Lung (tissue), 12 donors: ENCODE results near the gene NTM. TPM values are rescaled to one million over a fixed set of nuclear protein-coding genes. Genes with fewer than 3 reads are reported as not detected.

Experiments
- ATAC-seq: fragments of 200-7000 bp; cut with Tn5 transposase; one replicate; pipeline ENCODE4 v1.9.1; 2020; ENCODE audit warnings: moderate number of reproducible peaks; ENCODE audit not compliant: insufficient read depth, low FRiP score
- DNase-seq, 3 donors: peaks; one replicate each; pipeline ENCODE4 v3.0.0-alpha.2; 2013 to 2017
- H3K27ac ChIP-seq, 2 donors: one replicate each; pipeline ENCODE4 v1.5.1; 2013; ENCODE audit warnings: mild to moderate bottlenecking in 2 of 2, moderate library complexity in 2 of 2, control low read depth in 1 of 2, inconsistent platforms in 1 of 2, low read depth in 1 of 2, low read length in 1 of 2
- H3K27me3 ChIP-seq, 3 donors: one replicate each; pipeline ENCODE4 v1.5.1; 2013; ENCODE audit warnings: low read length in 2 of 3; ENCODE audit not compliant: control insufficient read depth in 3 of 3, insufficient read depth in 3 of 3
- H3K36me3 ChIP-seq, 4 donors: one replicate each; pipeline ENCODE4 v1.5.1; 2013; ENCODE audit warnings: low read length in 4 of 4, mild to moderate bottlenecking in 1 of 4, moderate library complexity in 1 of 4; ENCODE audit not compliant: control insufficient read depth in 4 of 4, insufficient read depth in 4 of 4
- H3K4me1 ChIP-seq, 5 donors: one replicate each; pipeline ENCODE4 v1.5.1; 2013; ENCODE audit warnings: low read length in 5 of 5, mild to moderate bottlenecking in 2 of 5, moderate library complexity in 1 of 5; ENCODE audit not compliant: control insufficient read depth in 5 of 5, insufficient read depth in 5 of 5
- H3K4me3 ChIP-seq: one replicate; pipeline ENCODE4 v1.5.1; 2013; ENCODE audit warnings: mild to moderate bottlenecking, control low read depth, moderate library complexity
- H3K9ac ChIP-seq, 2 donors: one replicate each; pipeline ENCODE4 v1.5.1; 2013; ENCODE audit warnings: low read length in 2 of 2, control low read depth in 1 of 2; ENCODE audit not compliant: insufficient read depth in 1 of 2
- H3K9me3 ChIP-seq, 4 donors: one replicate each; pipeline ENCODE4 v1.5.1; 2013; ENCODE audit warnings: low read length in 3 of 4, mild to moderate bottlenecking in 1 of 4, moderate library complexity in 1 of 4; ENCODE audit not compliant: control insufficient read depth in 4 of 4, insufficient read depth in 3 of 4
- CTCF ChIP-seq: IDR thresholded peaks from 2 replicates; pipeline ENCODE4 v1.5.1; 2012; ENCODE audit warnings: mild to moderate bottlenecking; ENCODE audit errors: control extremely low read depth, extremely low read depth
- WGBS, 2 donors: extraction: QIAGEN DNeasy Blood & Tissue Kit; methylation state at CpG; one replicate each; pipeline ENCODE4 v1.1.7; 2013; 5-methylcytosine and 5-hydroxymethylcytosine counted together
- polyA plus RNA-seq, 2 donors: library from polyadenylated mRNA; stranded (reverse); fragments of 200-250 nt; gene quantifications; one replicate each; pipeline ENCODE4 v1.2.1, GENCODE V29; 2013
- total RNA-seq, 2 donors: library from RNA; depleted of rRNA in 1 of 2; stranded (reverse); fragments of >200 nt in 1 of 2; gene quantifications; one replicate each; pipeline ENCODE4 v1.2.1, GENCODE V29; 2014 to 2021
- donor health status: control.
- donor health status: control.
- donor health status: Bipolar disorder and iron deficiency.
- donor health status: healthy.
- donor health status: DM: yes; HTN: yes; CAD: no.

The NTM gene
- total and polyA plus RNA-seq, 4 donors = 0.39 to 30.9 (median 7.2) TPM

GRCh38 chr11:132226522-132226921, 856.1 kb downstream of the NTM start:
- Histone ChIP-seq H3K36me3 (no peaks in the 10 kb centered on the region), H3K4me3 (no peak overlapping the region), H3K9me3 (peaks cover 0 to 1% (median 0%) of the 10 kb centered on the region in 4 donors), H3K27me3 (no peaks in the 10 kb centered on the region), H3K27ac (no peak overlapping the region), H3K4me1 (no peaks in the 10 kb centered on the region), H3K9ac (no peak overlapping the region)
- no peak for TF ChIP-seq CTCF
- DNase-seq (no peak), ATAC-seq (no peak)
- 92 to 94% methylated on average over 4 of the region's 4 CpGs for WGBS, 2 donors

GRCh38 chr11:132228746-132229325, 858.4 kb downstream of the NTM start:
- ATAC-seq (no peak), DNase-seq (no peak)
- no peak for TF ChIP-seq CTCF
- peaks cover 0 to 1% (median 0%) of the 10 kb centered on the region in 4 donors for H3K9me3 ChIP-seq
- 84 to 89% methylated on average over 11 of the region's 11 CpGs for WGBS, 2 donors
- no peaks in the 10 kb centered on the region for H3K4me1 ChIP-seq
- no peak overlapping the region for H3K9ac ChIP-seq
- H3K27me3 ChIP-seq = no peaks in the 10 kb centered on the region
- no peaks in the 10 kb centered on the region for H3K36me3 ChIP-seq
- H3K27ac ChIP-seq = no peak overlapping the region
- H3K4me3 ChIP-seq = no peak overlapping the region

DNA sequence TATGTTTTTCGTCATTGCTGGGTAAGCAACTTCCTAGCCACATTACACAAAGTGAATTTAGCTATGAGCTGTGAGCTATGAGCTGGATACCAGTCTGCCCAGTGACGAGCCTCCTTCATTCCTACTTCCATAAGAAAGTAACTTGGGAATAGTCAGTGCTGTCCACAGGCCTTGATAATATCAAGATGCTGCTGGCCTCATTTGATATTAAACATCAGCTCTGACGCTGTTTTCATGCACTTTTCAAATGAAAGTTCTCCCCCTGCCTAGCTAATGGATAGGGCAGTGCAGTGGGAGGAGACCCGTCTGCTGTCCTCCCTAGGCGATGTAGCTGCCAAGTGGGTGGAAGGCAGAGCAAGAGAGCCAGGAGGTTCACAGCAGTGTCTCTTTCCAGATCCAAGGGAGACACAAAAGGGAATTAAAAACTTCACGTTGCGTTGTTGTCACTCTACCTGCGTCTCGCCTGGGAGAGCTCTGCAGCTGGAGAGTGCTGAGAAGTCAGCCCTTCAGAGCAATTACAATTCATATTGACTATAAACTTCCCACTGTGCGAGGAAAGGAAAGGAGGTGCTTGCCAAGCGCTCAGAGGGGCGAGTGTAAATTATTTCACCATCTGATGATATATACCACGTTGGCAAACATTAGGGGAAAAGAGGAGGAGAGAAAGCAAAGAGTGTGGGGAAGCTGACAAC, 861.4 kb downstream of the NTM start:
- no peak overlapping the region for H3K4me3 ChIP-seq
- H3K9ac ChIP-seq = no peak overlapping the region
- TF ChIP-seq CTCF = no peak
- no peaks in the 10 kb centered on the region for H3K4me1 ChIP-seq
- no peak for ATAC-seq
- H3K27ac ChIP-seq = no peak overlapping the region
- DNase-seq = peak in 1 of 3 donors; percentile 3
- H3K9me3 ChIP-seq = no peaks in the 10 kb centered on the region
- no peaks in the 10 kb centered on the region for H3K36me3 ChIP-seq
- H3K27me3 ChIP-seq = no peaks in the 10 kb centered on the region
- whole genome bisulfite sequencing, 2 donors = 65 to 67% methylated on average over 13 of the region's 13 CpGs
